HG02623 (cell line): ENCODE data around the gene LYZL2.
"Not testable (repeated sequence)": the region's sequence is repeated elsewhere in the genome, so short reads cannot be mapped to it uniquely, and the experiment has no call there.

ENCODE experiments used
- ATAC-seq: cut with Tn5 transposase; IDR thresholded peaks from one replicate; pipeline ENCODE4 v1.9.1; 2021; ENCODE audit warnings: moderate library complexity; ENCODE audit not compliant: unreplicated experiment

The LYZL2 gene

GRCh38 chr10:30596013-30596412, 33.5 kb downstream of the LYZL2 start:
- no peak for ATAC-seq

GRCh38 chr10:30594077-30594476, 35.5 kb downstream of the LYZL2 start:
- ATAC-seq = no peak

DNA sequence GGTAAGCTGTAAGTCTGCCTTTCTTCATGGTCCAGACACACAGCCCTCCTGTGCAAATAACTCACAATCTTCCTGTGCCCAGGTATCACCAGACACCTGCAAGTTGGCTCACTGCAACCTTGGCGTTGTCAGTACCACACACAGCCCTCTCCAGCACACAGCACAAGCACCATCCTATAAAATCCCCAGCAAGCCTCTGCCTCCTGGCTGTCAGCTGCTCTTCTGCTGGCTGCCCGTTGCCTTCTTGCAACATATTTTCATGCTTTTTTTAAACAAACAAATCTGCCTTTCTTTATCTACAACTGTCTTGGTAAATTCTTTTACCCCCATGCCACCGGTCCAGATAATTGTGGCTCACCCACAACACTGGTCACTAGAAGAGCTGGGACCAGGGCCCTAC, 36.8 kb downstream of the LYZL2 start:
- ATAC-seq = not testable (repeated sequence)

- ATAC-seq = no peak
These were observed 38.3 kb downstream of the LYZL2 start for GRCh38 chr10:30591249-30591670.

- ATAC-seq = no peak
These were observed 40.1 kb downstream of the LYZL2 start for GRCh38 chr10:30589441-30589840.

GRCh38 chr10:30587522-30588031, 42.0 kb downstream of the LYZL2 start:
- ATAC-seq = peak; percentile 84

- no peak for ATAC-seq
These were observed 42.7 kb downstream of the LYZL2 start for GRCh38 chr10:30586828-30587227.

- peak; percentile 37 for ATAC-seq
These were observed 45.7 kb downstream of the LYZL2 start for GRCh38 chr10:30583778-30584415.

DNA sequence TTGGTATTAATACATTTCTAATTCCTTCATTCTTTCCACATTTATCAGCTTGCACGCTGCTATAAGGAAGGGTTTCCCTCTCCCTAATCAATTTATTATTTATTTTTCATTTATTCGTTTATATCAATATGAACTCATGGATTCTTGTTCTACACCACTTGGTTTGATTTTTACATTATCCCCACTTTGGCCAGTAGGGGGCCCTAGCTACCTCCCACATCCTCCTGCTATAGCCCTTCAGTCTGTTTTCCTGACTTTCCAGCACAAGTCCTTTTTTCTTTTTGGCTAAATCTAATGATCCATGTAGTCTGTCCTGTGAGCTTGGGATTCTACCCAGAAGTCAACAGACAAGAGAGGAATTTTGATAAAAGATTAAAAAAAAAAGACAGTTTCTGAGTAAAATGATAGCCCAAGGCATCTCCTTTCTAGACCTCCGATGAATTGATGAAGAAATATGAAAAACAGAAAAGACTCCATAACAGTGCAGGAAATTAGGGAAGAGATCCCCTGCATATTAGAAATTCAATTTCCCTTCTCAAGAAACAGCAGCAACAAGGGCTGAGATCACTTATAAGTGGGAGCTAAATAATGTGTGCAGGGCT, 47.7 kb downstream of the LYZL2 start:
- no peak for ATAC-seq

DNA sequence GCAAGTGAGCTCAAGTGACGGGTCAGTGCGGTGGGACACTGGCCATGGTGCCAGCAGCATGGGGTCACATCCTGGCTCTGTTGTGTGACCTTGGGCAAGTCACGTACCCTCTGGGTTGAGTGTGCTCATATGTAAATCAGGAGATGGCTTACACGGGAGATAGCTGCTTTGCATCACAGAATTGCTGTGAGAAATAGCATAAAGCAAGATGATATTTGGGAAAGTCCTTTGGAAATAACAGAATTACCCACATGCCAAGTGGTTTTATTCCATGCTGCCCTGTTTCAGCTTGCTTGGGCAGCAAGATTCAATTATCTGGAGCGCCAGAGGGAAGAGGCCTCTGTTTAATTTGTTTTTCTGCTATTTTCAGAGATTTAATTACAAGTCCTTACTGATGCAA, 48.9 kb downstream of the LYZL2 start:
- ATAC-seq = no peak

DNA sequence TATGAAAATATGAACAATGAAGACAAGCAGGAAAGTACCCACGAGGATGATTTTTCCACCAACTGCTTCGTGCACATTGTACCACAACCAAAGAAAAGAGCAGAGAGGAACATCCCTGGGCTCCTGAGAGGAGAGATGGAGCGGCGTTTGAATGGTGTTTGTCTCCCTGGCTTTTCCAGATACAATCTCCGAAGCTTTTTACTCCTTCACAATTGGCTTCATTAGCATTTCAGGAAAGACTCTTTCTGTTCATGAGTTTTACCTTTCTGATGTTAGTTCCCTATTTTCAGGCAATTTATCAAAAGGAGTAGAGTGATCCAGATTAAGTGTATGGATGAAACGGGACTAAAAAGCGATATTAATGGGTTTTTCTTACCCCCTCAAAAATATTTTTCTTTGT, 49.3 kb downstream of the LYZL2 start:
- ATAC-seq = no peak

GRCh38 chr10:30579574-30579973, 50.0 kb downstream of the LYZL2 start:
- ATAC-seq = no peak

- ATAC-seq = no peak
These were observed 52.5 kb downstream of the LYZL2 start for GRCh38 chr10:30577048-30577447.

GRCh38 chr10:30576641-30577040, 52.9 kb downstream of the LYZL2 start:
- no peak for ATAC-seq

- no peak for ATAC-seq
These were observed 55.1 kb downstream of the LYZL2 start for GRCh38 chr10:30574432-30574796.

- no peak for ATAC-seq
These were observed 55.7 kb downstream of the LYZL2 start for GRCh38 chr10:30573721-30574431.

GRCh38 chr10:30565449-30565848, 64.1 kb downstream of the LYZL2 start:
- ATAC-seq = no peak

DNA sequence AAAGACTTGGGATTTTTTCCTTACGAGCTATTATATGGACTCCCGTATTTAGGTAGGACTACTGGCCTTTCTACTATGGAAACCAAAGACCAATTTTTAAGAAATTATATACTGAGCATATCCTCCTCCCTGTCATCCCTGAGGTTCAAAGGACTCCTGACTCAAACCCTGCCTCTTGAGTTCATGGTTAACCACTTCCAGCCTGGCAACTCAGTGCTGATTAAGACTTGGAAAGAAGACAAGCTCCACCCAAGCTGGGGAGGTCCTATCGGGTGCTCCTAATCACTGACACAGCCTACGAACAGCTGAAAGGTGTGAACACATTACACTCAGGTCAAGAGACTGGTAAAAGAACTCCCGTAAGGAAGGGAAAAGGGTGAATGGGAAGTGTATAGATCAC, 66.8 kb downstream of the LYZL2 start:
- no peak for ATAC-seq
